AG09309 (cell line): Measurements from ENCODE around the gene PDCD5.
"Not testable (repeated sequence)": the region's sequence is repeated elsewhere in the genome, so short reads cannot be mapped to it uniquely, and the experiment has no call there.

Source experiments
- DNase-seq: peaks from one replicate; pipeline ENCODE4 v3.0.0-alpha.2; 2010; ENCODE audit warnings: low read depth
- H3K4me3 ChIP-seq: 2 replicates; pipeline ENCODE4 v1.5.1; 2011; ENCODE audit warnings: mild to moderate bottlenecking, low read depth, low read length, moderate library complexity; ENCODE audit not compliant: control insufficient read depth
- CTCF ChIP-seq: IDR thresholded peaks from 2 replicates; pipeline ENCODE4 v1.5.1; 2011; ENCODE audit warnings: mild to moderate bottlenecking, low read depth, low read length, inconsistent platforms; ENCODE audit not compliant: insufficient read depth, control insufficient read depth; ENCODE audit errors: missing control alignments

PDCD5 gene

GRCh38 chr19:32566246-32566830 lies 14.7 kb upstream of the PDCD5 start:
- DNase-seq: no peak
- TF ChIP-seq CTCF: no peak
- H3K4me3 ChIP-seq: no peak overlapping the region

GRCh38 chr19:32567486-32567885 lies 13.5 kb upstream of the PDCD5 start:
- no peak overlapping the region for H3K4me3 ChIP-seq
- no peak for TF ChIP-seq CTCF
- no peak for DNase-seq

- no peak overlapping the region for H3K4me3 ChIP-seq
- DNase-seq: peak; percentile 13
- peak; percentile 83 for TF ChIP-seq CTCF
Observed at GRCh38 chr19:32570081-32570785, 10.8 kb upstream of the PDCD5 start.

GRCh38 chr19:32571471-32572075 lies 9.4 kb upstream of the PDCD5 start:
- not testable (repeated sequence) for H3K4me3 ChIP-seq

GRCh38 chr19:32572700-32573491 lies 8.1 kb upstream of the PDCD5 start:
- DNase-seq, H3K4me3 ChIP-seq: not testable (repeated sequence)

More at GRCh38 chr19:32571471-32572075, 9.4 kb upstream of the PDCD5 start:
- not testable (repeated sequence) for DNase-seq

- no peak for DNase-seq
- no peak for TF ChIP-seq CTCF
- no peak overlapping the region for H3K4me3 ChIP-seq
Observed at GRCh38 chr19:32573492-32573794, 7.5 kb upstream of the PDCD5 start.

- no peak overlapping the region for H3K4me3 ChIP-seq
- no peak for TF ChIP-seq CTCF
- no peak for DNase-seq
Observed at GRCh38 chr19:32576790-32577189, 4.2 kb upstream of the PDCD5 start.
